ENCODE results near the gene MCM9. TPM values are rescaled to one million over a fixed set of nuclear protein-coding genes. Genes with fewer than 3 reads are reported as not detected.

MCM9 gene
- total RNA-seq, 2 donors from 2014 or later = 9.9 to 33.9 TPM

GRCh38 chr6:118780668-118781067 lies 154.3 kb downstream of the MCM9 start:
- Histone ChIP-seq H3K4me3 (no peak overlapping the region), H3K9me3 (no peaks in the 10 kb centered on the region), H3K36me3 (replicated peaks in 1 of 2; ENCODE audit: insufficient read depth in 1 of 2, low read depth in 2 of 2) (no peaks in the 10 kb centered on the region), H3K27me3 (no peaks in the 10 kb centered on the region), H3K27ac (no peak overlapping the region), H3K4me1 (peaks cover 12% of the 10 kb centered on the region)
- DNase-seq (no peak), ATAC-seq (no peak)
- TF ChIP-seq CTCF (IDR thresholded peaks at IDR 0.05) (no peak), POLR2A (IDR thresholded peaks at IDR 0.05) (no peak)
- 58% methylated on average over 5 of the region's 5 CpGs for WGBS, 2 donors
- intact Hi-C loops (cut with DNase I) = no loop called here

- Histone ChIP-seq H3K36me3 (replicated peaks in 1 of 2; ENCODE audit: insufficient read depth in 1 of 2, low read depth in 2 of 2) (no peaks in the 10 kb centered on the region), H3K4me1 (peaks cover 6% of the 10 kb centered on the region), H3K27ac (no peak overlapping the region), H3K9me3 (no peaks in the 10 kb centered on the region), H3K27me3 (no peaks in the 10 kb centered on the region), H3K4me3 (no peak overlapping the region)
- ATAC-seq = peak; percentile 81
- intact Hi-C loops (cut with DNase I) = no loop called here
- peak; percentile 69 to 83 (median 76) for DNase-seq
- TF ChIP-seq POLR2A (IDR thresholded peaks at IDR 0.05) = no peak
- peak; percentile 25 to 83 (median 78) for TF ChIP-seq CTCF (IDR thresholded peaks at IDR 0.05)
- 25 to 26% methylated on average over 5 of the region's 5 CpGs for whole genome bisulfite sequencing, 2 donors
These were observed 158.1 kb downstream of the MCM9 start for GRCh38 chr6:118776607-118777549.

GRCh38 chr6:118775381-118775780 lies 159.6 kb downstream of the MCM9 start:
- peaks cover 6% of the 10 kb centered on the region for H3K4me1 ChIP-seq
- H3K4me3 ChIP-seq = no peak overlapping the region
- 84 to 85% methylated on average over 2 of the region's 2 CpGs for WGBS, 2 donors
- DNase-seq (no peak), ATAC-seq (no peak)
- no peaks in the 10 kb centered on the region for H3K27me3 ChIP-seq
- no peaks in the 10 kb centered on the region for H3K36me3 ChIP-seq (replicated peaks in 1 of 2; ENCODE audit: insufficient read depth in 1 of 2, low read depth in 2 of 2)
- intact Hi-C loops (cut with DNase I) = no loop called here
- H3K9me3 ChIP-seq = no peaks in the 10 kb centered on the region
- H3K27ac ChIP-seq = no peak overlapping the region
- TF ChIP-seq POLR2A (IDR thresholded peaks at IDR 0.05) = no peak
- no peak for TF ChIP-seq CTCF (IDR thresholded peaks at IDR 0.05)

GRCh38 chr6:118774581-118774980 lies 160.4 kb downstream of the MCM9 start:
- 88 to 93% methylated on average over 2 of the region's 2 CpGs for WGBS, 2 donors
- H3K9me3 ChIP-seq = no peaks in the 10 kb centered on the region
- H3K27me3 ChIP-seq = no peaks in the 10 kb centered on the region
- intact Hi-C loops (cut with DNase I) = no loop called here
- DNase-seq (no peak), ATAC-seq (no peak)
- peaks cover 6% of the 10 kb centered on the region for H3K4me1 ChIP-seq
- no peak overlapping the region for H3K27ac ChIP-seq
- TF ChIP-seq CTCF (IDR thresholded peaks at IDR 0.05) = no peak
- no peak for TF ChIP-seq POLR2A (IDR thresholded peaks at IDR 0.05)
- no peak overlapping the region for H3K4me3 ChIP-seq
- no peaks in the 10 kb centered on the region for H3K36me3 ChIP-seq (replicated peaks in 1 of 2; ENCODE audit: insufficient read depth in 1 of 2, low read depth in 2 of 2)

Measured in body of pancreas (tissue), 4 donors.